Measurements from ENCODE around the gene DNHD1.

DNHD1 gene

DNA sequence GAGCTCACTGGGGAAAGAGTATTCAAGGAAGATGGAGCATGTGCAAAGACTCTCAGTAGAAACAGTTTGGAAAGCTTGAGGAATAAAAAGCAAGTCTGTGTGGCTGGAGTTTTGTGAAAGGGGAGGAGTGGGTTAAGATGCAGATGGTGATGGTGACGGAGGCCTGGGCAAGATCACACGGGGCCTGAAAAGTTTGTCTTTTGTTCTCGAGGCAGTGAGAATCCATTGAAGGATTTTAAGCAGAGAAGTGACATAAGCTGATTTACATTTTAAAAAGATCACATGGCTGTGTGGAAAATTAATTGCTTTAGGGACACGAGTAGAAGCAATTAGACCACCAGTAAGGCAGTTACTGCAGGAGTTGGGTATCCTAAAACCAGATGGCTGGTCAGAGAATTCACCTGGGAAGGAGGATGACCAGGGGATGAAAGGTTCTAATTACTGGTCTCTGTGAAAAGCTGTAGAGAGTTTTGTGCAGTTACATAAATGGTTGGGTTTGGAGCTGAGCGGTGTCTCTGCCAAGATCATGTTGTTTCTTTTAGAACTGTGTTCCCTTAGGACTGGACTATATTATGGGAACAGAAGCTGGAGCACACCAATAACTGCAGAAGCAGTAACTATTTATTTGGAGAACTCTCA lies 99.3 kb downstream of the DNHD1 start:
- FAIRE-seq, result no peak

DNA sequence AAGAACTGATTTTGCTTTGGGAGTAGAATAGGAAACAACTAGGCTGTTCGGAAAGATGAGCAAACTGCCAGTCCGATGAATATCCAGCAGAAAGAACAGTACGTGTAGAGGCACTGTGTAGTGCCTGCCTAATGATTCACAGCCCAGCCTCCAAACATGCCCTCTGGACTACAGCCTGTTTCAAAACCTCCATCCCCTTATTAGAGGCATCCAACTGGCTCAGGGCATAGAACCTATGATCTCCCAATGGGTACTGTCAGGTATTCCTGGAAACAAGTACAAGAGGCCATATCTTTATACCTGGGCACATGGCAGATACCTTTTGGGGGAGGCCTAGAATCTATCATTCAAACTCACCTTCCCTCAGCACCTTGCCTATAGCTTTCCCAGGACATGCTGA lies 101.5 kb downstream of the DNHD1 start:
- no peak for FAIRE-seq

DNA sequence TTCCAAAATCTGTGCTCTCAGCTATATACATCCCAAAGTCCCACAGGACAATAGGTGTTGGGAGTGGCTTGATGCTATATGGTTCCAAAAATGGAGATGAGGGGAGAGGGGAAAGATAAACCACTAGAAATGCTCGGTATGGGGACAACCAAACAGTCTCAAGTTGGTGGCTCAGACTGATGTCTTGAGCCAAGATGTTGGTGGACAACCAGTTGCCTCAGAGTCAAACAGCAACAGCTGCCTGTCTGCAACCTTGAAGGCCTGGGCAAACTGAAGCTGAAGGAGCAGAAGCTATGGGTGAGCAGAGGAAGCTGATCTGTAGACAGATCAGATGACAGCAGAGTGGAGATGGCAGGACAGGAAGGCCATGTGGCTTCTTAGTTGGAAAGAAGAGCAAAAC lies 102.4 kb downstream of the DNHD1 start:
- no peak for FAIRE-seq

DNA sequence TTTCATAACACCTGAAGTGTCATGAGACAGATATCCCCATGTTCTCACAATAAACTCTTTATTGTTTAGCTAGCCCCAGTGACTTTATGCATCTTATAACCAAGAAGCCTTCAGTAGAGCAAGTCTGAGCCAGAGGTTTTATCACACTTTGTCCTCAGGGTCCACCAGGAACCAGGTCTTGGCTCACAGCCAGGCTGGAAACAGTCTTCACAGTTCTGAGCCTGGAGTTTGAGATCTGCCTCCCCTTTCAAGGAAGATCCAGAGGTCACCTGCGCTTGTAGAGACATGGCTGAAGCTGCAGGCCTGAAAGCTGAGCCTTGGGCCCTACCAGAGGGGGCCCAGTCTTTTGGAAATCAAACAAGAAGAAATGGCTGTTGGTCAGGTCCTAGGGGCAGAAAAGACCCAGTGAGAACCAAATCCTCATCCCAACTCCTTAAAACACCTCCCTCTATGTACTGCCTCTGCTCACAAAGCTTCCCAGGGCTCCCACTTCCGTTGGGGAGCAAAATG lies 102.9 kb downstream of the DNHD1 start:
- no peak for FAIRE-seq

DNA sequence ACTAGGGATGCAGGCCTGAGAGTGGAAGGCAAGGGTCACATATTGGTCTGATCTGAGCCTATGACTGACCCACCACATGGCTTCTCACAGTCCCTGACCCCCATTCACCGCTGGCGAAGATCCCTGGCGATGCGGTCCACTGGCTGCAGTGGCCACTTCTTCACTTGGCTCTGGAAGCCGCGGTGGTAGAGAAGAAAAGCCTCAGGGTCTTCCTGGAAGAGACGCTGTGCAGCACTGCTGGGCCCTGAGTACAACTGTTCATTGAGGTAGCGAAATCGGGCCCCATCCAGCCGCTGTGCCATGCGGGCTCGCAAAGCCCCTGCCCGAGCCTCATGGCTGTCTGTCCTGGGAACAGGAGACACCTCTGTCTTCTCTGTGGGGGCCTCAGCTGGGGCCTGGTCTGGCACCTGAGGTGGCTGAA lies 104.0 kb downstream of the DNHD1 start:
- no peak for FAIRE-seq

DNA sequence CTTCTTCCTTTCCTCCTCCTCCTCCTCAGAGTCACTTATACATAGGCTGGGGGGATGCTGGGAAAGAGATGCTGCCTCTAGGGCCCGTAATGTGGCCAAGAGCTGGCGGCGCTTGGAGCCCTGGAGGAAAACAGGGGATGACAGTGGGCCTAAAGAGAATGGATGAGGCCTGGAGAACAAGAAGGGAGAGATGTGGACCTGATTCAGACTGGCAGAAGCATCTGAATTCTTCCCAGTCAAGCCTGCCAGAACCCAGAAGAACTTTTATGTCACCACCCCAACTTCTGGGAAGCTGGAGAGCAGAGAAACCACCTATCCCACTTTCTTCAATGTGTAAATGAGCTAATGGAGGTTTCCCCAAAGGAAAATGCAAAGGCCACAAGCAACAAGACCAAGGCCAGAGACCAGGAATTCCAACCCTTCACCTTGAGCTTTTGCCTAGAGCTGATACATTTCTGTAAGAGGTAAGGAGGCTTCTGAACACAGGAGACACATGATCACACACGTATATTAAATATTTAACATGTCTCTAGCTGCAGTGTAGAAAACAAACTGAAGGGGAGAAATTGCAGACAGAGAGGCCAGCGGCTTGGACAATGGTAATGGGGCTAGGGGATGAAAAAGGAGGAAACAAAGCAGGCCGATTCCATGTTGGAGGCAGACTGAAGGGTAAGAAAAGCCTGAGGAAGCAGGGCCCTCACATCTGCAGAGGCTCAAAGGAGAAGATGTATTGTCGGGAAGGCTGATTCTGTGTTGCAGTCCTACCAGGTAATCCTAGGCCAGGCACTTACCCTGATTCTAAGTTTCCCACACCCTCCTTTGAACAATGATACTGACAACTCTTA lies 105.2 kb downstream of the DNHD1 start:
- no peak for FAIRE-seq

DNA sequence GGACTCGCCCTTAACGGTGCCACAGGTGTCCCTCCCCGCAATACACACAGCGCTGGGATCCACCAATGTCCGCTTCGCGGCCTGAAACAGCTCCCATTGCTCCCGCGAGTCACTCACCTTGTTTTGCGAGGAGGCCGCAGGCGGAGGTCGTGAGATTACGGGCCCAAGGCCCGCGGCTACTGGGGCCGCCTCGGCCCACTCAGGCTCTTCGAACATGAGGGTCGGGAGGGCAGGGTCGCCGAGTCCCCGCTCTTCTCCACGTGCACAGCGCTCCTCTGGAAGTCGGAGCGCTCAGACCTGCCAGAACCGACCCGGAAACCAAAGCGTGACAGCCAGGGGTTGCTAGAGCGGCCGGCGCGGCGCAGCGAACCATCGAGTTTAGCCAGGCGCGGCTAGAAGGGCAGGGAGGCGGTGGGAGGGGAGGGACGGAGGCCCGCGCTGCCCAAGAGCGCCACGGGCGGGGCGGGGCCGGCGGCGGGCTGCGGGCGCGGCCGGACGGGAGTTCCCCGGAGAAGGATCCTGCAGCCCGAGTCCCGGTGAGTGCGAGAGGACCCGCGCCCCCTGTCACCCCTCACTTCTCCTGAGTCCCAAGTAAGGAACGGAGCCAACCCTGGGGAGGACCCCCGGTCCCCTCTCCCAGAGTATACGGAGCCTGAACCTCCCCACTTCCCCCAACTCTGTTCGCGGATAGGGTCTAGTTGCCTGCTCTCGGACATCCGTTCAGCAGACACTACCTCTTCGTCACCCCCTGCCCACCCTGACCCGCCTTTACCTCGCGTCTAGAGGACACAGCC lies 106.4 kb downstream of the DNHD1 start, which contains the start of the genes ILK and RRP8:
Gene ILK, plus strand, starts transcription at position 488 of the 794 bp plus-strand sequence. CDS start 498 bp downstream, outside the sequence.
Gene RRP8, minus strand, starts transcription at position 330 of the 794 bp plus-strand sequence. Its CDS starts 114 bp downstream, at position 216.
- no peak for FAIRE-seq

DNA sequence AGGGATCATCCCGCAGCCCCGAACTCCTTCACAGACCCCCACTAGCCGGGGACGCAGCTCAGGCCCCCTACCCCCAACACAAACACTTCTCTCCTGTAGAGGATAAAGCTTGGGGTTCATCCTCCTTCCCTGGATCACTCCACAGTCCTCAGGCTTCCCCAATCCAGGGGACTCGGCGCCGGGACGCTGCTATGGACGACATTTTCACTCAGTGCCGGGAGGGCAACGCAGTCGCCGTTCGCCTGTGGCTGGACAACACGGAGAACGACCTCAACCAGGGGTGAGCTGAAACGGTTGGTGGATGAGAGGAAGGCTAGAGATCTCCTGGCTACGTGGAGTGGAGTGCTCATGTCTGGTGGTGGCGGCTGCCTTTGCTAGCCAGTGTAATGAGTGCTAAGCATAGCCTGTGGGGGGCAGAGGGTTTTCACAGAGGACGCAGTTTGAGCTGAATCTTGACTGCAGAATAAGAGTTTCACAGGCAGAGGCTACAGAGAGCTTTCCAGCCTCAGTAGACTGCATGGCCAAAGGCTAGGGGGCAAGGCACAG lies 107.1 kb downstream of the DNHD1 start:
- FAIRE-seq, result no peak

DNA sequence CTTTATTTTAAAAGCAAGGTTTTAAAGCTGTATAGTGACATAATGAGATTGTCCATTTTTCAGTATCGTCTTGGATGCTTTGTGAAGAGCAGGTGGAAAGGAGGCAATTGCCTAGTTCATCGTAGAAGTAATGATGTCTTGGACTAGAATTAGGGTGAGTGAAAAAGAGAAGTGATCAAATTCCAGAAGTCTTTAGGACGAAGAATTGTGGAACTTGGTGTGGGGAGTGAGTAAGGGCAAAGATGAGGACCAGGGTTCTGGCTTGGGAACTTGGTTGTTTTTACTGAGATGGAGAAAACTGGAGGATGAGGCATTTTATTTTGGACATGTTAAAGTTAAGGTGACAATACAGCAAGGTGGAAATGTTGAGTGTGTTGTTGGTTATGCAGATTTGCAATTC lies 107.7 kb downstream of the DNHD1 start:
- FAIRE-seq, result no peak

DNA sequence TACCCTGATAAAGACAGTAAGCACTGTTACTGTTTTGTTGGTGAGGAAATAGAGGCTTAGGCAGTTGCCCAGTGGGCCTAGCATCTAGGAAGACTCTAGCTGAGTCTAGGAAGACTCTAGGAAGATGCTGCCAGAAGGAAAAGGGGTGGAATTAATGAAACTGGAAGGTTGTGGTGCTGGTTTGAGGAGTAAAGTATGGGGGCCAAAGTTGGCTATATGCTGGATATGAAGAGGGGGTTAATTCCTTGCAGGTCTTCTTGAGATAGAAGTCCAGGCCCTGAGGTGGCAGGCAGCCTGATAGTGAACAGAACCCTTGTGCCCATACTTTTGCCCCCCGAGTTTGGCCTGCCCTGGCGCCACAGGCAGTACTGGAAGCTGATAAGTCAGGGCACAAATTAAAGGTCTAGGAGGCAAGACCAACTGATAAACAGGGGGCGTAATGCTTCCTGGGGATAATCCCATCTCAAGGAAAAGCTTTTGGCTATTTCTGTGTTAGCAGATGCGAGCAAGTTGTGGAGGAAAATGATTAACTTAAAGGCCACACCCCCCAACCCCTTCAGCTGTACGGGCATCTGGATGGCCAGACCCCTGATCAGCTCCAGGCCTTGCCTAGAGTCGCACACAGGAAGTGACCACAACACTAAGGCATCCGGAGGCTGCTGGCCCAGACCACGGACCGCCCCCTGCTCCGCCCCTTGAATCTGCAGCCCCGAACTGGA lies 109.5 kb downstream of the DNHD1 start:
- FAIRE-seq, result no peak

DNA sequence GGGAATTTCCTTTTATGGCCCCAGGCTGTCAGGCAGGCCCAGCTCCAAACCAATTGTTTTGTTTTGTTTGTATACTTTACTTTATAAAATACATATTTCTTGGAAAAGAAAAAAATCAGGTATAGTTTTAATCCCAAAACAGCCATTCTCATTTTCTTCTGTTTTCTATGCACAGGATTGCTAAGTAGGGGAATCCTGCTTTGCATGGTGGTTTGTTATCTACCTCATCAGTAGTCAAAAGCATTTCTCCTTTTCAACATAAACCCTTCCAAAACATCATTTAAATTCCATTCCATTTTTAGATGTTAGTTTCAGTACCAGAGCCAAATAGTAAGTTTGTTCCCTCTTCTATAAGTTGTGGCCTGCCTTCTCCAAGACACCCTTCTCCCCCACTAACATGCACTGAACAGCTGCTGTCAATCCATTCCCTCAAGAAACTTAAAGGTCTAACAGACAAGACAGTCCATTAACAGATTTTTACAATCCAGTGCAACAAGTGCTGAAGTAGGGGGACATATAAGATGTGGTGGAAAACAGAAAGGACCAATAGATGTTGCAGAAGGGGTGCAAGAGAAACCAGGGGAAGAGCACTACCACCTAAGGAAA lies 110.2 kb downstream of the DNHD1 start:
- FAIRE-seq, result no peak

DNA sequence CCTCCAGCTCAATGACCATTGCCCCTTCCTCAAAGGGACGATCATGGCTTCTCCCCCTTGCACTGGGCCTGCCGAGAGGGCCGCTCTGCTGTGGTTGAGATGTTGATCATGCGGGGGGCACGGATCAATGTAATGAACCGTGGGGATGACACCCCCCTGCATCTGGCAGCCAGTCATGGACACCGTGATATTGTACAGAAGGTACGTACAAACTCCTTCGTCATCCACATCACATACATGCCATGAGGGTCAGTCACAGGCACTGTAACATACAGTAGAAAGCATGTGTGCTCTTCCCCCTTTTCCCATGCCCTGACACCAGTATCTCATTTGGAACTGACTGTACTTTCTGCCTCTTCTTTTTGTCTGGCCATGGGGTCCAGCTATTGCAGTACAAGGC lies 110.9 kb downstream of the DNHD1 start:
- no peak for FAIRE-seq

DNA sequence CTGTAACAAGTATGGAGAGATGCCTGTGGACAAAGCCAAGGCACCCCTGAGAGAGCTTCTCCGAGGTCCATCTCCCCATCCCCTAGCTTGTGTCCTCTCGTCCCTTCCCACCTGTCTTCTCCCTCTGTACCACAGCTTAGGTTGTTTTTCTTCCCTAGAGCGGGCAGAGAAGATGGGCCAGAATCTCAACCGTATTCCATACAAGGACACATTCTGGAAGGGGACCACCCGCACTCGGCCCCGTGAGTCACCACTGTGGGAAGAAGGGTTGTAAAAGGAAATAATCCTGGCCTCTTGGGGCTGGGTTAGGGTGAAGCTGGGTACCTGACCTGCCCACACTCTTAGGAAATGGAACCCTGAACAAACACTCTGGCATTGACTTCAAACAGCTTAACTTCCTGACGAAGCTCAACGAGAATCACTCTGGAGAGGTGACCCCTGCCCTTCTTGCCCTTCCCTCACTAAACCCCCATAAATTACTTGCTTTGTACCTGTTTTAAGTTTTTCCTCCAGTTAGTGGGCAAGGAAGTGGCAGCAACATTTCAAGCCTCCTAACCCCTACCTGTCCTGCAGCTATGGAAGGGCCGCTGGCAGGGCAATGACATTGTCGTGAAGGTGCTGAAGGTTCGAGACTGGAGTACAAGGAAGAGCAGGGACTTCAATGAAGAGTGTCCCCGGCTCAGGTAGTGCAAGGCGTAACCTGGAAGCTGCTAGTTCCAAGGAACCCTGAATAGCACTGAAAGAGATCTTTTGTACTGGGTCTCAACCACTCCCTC lies 111.8 kb downstream of the DNHD1 start:
- FAIRE-seq, result no peak

DNA sequence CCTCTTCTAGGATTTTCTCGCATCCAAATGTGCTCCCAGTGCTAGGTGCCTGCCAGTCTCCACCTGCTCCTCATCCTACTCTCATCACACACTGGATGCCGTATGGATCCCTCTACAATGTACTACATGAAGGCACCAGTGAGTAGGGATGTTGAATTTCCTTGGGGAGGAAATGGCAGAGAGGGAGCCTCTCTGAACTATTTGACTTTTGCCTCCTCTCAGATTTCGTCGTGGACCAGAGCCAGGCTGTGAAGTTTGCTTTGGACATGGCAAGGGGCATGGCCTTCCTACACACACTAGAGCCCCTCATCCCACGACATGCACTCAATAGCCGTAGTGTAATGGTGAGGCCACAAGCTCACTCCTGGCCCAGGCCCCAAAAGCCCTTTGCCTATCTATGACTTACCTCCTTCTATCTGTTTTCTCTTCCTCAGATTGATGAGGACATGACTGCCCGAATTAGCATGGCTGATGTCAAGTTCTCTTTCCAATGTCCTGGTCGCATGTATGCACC lies 112.5 kb downstream of the DNHD1 start:
- no peak for FAIRE-seq

DNA sequence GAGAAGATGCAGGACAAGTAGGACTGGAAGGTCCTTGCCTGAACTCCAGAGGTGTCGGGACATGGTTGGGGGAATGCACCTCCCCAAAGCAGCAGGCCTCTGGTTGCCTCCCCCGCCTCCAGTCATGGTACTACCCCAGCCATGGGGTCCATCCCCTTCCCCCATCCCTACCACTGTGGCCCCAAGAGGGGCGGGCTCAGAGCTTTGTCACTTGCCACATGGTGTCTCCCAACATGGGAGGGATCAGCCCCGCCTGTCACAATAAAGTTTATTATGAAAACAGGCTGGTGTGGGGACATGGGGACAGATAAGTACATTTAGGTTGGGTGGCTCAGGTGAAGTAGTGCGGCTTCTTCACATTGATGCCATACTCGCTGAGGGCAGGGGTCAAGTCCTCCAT lies 113.5 kb downstream of the DNHD1 start:
- no peak for FAIRE-seq

DNA sequence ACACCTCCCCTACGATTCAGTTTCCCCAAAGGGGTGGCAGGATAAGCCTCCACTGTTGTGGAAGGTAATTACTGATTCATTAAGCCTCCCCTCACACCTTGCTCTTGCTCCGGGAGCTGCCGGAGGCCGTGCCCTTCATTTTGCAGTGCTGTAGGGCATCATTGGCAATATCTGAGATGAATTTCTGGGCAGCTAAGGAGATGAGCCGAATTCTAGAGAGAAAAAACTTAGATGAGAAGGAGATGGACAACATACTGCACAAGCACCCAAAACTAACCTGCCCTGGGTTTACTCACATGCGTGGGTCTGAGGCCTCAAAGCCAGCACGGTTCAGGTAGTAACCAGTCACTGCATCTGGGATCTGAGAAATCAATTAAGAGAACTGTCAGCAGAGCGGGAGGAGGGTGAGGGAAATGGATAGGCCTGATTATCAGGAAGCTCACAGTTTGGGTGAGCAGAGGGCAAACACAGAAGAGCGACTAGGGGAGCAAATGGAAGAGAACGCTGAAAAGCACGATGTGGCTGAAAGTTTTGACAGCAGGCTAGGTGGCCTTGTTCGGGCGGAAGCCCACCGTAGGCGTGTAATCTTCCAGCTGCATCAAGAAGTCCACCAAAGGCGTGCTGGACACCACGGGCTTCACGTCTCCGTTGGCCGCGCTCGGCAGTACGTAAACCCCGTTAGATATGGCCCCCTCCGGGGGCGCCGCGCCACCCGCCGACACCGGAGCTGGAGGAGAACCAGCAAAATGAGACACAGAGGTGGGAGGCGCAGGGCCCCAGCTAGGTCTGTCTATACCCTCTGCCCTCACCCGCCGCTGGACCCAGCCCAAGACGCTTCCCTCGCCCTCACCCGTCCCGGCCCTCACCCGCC lies 114.2 kb downstream of the DNHD1 start:
- FAIRE-seq, result no peak

DNA sequence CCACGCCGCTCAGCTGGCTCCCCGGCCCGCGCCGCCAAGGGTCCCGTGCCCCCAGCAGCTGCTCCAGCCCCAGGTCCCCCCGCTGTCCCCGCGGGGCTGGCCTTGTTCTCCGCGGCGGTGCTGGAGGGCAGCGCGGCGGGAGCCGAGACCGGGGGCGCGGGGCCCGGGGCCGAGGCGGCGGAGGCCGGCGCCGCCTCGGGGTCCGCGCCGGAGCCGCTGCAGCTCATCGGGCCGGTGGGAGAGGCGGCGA lies 114.8 kb downstream of the DNHD1 start:
- no peak for FAIRE-seq

DNA sequence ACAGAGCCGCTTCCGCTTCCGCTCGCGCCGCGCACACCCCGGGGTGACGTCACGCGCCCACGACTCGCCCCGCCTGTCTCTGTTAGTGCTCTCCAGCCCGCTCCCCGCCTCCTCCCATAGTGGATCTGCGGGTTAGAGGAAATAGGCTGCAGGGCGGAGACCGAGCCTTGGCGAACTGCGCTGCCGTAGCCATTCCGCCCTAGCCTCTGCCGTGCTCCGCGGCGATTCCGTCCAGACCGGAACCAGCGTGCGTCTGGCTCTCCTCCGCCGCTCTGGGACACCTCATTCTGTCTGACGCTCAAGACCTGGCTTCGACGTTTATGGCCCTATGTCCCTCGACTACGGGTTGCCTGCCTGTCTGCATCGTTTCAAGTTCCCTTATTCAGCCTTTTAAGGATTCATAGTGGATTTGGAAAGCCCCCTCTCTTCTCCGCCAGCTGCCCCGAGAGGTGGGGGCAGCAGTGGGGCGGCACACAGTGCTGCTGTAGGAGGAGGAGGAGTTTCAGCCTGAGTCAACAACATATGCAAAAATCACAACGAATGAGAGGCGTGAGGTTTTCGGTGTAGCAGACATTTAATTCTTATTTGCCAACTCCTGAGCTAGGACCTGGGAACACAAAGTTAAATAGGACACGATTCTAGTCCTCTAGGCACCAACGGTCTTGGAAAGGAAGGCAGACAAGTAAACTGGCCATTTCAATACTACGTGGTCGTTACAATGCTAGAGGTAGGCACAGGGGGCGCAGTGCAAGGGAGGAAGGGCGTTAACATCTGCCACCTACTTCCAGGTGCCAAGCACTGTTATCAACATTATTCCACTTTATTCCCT lies 115.3 kb downstream of the DNHD1 start, which contains the start of gene TAF10:
Gene TAF10, minus strand, starts transcription at position 4 of the 829 bp plus-strand sequence. CDS start 27 bp downstream, outside the sequence.
- no peak for FAIRE-seq

DNA sequence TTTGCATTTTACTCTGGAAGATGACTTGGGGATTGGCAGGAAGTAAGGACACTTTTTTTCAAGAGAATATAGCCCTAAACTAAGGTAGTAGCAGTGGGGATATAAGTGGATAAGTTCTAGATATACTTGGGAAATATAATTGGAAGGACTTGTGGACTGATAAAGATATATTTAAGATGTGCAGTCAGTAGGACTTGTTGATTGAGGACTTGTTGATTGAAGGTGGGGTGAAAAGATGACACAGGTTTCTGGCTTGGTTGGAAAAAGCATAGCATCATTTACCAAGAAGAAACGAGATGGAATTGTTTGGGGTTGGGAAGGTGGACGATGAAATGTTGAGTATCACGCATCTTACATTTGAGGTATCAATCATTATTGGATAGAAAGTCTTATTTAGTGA lies 116.4 kb downstream of the DNHD1 start:
- no peak for FAIRE-seq
